ENCODE data around the gene PDCD1LG2. TPM values are rescaled to one million over a fixed set of nuclear protein-coding genes. Genes with fewer than 3 reads are reported as not detected.

The PDCD1LG2 gene
- polyA plus RNA-seq, 1 of the 3 experiments (the other 2 are of a cell fraction): 11.1 TPM

DNA sequence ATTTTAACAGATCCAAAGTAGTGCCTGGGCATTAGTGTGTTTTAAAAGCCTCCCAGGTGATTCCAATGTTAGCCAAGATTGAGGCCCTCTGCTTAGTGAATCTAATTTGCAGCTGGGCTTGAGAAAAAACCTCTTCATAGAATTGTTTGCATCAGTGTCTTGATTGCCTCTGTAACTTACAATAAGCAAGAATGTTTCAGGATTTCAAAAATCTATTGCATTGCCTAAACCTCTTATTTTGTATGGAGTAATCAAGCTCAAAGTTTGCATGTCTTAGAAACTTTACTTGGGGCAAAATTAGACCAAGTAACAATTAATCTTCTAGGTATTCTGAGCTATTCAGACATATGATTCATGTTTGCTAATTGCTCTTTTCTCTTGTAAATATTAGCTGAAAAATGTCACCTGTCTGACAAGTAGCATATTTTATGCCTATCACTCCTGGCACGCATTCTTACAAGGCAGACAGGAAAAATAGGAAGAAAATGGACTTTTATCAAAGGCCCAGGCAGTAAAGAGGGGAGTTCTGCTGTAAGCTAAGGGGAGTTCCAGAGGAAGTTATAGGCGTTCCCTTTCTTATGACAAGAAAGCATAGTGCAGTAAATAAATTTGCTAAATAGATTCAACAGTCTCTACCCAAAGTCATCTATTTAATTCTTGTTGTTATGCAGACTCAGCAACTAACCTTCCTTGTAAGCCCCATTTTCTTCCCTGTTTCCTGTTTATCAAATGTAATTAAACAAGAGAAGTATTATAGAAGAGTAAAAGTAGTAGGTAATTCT lies 21.0 kb downstream of the PDCD1LG2 start:
- no peak for DNase-seq
- peaks cover 0 to 6% of the 10 kb centered on the region in 2 experiments; a peak in 2 of 4 replicates for H3K4me1 ChIP-seq (ENCODE audit: control insufficient read depth in 1 of 2, insufficient read depth in 2 of 2, low read depth in 1 of 2, low read length in 1 of 2)
- WGBS (ENCODE audit: low lambda C conversion rate): 91% methylated on average over 2 of the region's 2 CpGs
- peaks cover 16% of the 10 kb centered on the region for H3F3A ChIP-seq (replicated peaks; ENCODE audit: insufficient read depth)
- H3K4me3 ChIP-seq (ENCODE audit: low read depth in 2 of 2, low read length in 1 of 2): no peak overlapping the region
- H3K27me3 ChIP-seq (ENCODE audit: insufficient read depth): no peaks in the 10 kb centered on the region
- peaks cover 0 to 35% of the 10 kb centered on the region in 2 experiments for H3K36me3 ChIP-seq (replicated peaks in 1 of 2; ENCODE audit: control insufficient read depth in 1 of 2, insufficient read depth in 2 of 2, low read length in 1 of 2)
- ChIA-PET POLR2A (interaction anchor here (1.6 kb wide), 1 partner anchor 94 kb away, joined by 4 read pairs; the partner anchor contains the start of gene PLGRKT), CTCF (no interaction called here)
- H3K79me2 ChIP-seq (ENCODE audit: insufficient read depth): peaks cover 30% of the 10 kb centered on the region
- no peak overlapping the region for H2AFZ ChIP-seq (ENCODE audit: low read depth)
- H3K27ac ChIP-seq (ENCODE audit: low read depth in 2 of 2, low read length in 1 of 2): no peak overlapping the region
- no peak overlapping the region for H3K9ac ChIP-seq
- H3K9me3 ChIP-seq: no peaks in the 10 kb centered on the region
- H3K9me2 ChIP-seq: no peaks in the 10 kb centered on the region
- H3K4me2 ChIP-seq: no peak overlapping the region
- no peaks in the 10 kb centered on the region for H4K20me1 ChIP-seq (ENCODE audit: insufficient read depth)
- TF ChIP-seq NRF1 (IDR thresholded peaks at IDR 0.05; ENCODE audit: low read depth, low read length) (no peak), RXRA (IDR thresholded peaks at IDR 0.05; ENCODE audit: borderline replicate concordance, low read depth) (no peak), YY1 (IDR thresholded peaks at IDR 0.05; ENCODE audit: low read depth) (no peak)
- TF ChIP-seq, protein P1, sequence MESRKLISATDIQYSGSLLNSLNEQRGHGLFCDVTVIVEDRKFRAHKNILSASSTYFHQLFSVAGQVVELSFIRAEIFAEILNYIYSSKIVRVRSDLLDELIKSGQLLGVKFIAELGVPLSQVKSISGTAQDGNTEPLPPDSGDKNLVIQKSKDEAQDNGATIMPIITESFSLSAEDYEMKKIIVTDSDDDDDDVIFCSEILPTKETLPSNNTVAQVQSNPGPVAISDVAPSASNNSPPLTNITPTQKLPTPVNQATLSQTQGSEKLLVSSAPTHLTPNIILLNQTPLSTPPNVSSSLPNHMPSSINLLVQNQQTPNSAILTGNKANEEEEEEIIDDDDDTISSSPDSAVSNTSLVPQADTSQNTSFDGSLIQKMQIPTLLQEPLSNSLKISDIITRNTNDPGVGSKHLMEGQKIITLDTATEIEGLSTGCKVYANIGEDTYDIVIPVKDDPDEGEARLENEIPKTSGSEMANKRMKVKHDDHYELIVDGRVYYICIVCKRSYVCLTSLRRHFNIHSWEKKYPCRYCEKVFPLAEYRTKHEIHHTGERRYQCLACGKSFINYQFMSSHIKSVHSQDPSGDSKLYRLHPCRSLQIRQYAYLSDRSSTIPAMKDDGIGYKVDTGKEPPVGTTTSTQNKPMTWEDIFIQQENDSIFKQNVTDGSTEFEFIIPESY (IDR thresholded peaks at IDR 0.05; ENCODE audit: borderline replicate concordance, low read depth): no peak
- TF ChIP-seq, protein P2, sequence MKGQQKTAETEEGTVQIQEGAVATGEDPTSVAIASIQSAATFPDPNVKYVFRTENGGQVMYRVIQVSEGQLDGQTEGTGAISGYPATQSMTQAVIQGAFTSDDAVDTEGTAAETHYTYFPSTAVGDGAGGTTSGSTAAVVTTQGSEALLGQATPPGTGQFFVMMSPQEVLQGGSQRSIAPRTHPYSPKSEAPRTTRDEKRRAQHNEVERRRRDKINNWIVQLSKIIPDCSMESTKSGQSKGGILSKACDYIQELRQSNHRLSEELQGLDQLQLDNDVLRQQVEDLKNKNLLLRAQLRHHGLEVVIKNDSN (IDR thresholded peaks at IDR 0.05; ENCODE audit: borderline replicate concordance, low read depth): no peak

DNA sequence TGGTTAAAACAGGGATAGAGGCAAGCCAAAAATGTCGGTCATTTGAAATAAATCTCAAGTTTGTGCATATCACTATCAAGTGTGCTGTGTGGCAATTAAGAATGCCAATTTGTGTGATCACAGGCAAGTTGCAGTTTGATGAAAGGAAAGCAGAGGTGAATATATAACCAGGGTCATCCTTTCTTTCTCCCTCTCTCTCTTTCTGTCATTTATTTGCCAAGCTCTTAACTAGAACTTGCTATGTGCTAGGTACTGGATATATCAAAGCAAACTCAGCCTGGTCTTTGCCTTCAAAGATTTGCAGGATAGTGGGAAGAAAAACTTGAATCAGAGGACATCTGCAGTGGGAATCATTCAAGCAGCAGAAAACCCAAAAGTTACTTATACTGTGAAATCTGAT lies 22.0 kb downstream of the PDCD1LG2 start:
- WGBS (ENCODE audit: low lambda C conversion rate): 90% methylated on average over 1 of the region's 1 CpG

DNA sequence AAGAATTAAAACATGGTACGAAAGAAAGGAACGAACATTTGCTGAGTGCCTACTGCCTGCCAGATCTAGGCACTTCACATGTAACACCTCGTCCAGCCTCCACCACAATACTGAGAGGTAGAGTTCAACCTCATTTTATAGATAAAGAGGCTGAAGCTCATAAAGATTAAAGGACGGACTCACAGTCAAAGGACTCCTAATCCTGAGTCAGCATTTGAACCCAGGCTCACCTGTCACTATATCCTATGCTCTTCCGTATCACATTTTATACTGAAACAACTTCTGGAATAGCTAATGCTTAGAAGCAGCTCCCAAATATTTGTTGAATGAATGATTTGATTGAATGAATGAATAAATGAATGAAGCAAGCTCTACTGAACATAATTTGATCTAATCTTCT lies 22.5 kb downstream of the PDCD1LG2 start:
- peaks cover 30% of the 10 kb centered on the region for H3K79me2 ChIP-seq (ENCODE audit: insufficient read depth)
- H3K9me2 ChIP-seq: no peaks in the 10 kb centered on the region
- no peaks in the 10 kb centered on the region for H3K9me3 ChIP-seq
- H3K4me3 ChIP-seq (ENCODE audit: low read depth in 2 of 2, low read length in 1 of 2): no peak overlapping the region
- DNase-seq: no peak
- H3K27me3 ChIP-seq (ENCODE audit: insufficient read depth): no peaks in the 10 kb centered on the region
- no peak overlapping the region for H3K9ac ChIP-seq
- H2AFZ ChIP-seq (ENCODE audit: low read depth): no peak overlapping the region
- no peaks in the 10 kb centered on the region for H4K20me1 ChIP-seq (ENCODE audit: insufficient read depth)
- H3K27ac ChIP-seq (ENCODE audit: low read depth in 2 of 2, low read length in 1 of 2): no peak overlapping the region
- peaks cover 0 to 6% of the 10 kb centered on the region in 2 experiments; a peak in 2 of 4 replicates for H3K4me1 ChIP-seq (ENCODE audit: control insufficient read depth in 1 of 2, insufficient read depth in 2 of 2, low read depth in 1 of 2, low read length in 1 of 2)
- ChIA-PET CTCF (no interaction called here), POLR2A (no interaction called here)
- H3K4me2 ChIP-seq: no peak overlapping the region
- WGBS (ENCODE audit: low lambda C conversion rate): 98% methylated on average over 5 of the region's 5 CpGs
- TF ChIP-seq EP300 (IDR thresholded peaks at IDR 0.05; ENCODE audit: borderline replicate concordance in 1 of 2, low read depth in 1 of 2, low read length in 1 of 2) (no peak), MEF2A (IDR thresholded peaks at IDR 0.05; ENCODE audit: borderline replicate concordance, low read depth) (no peak), GABPA (IDR thresholded peaks at IDR 0.05; ENCODE audit: low read depth) (no peak)
- H3K36me3 ChIP-seq (replicated peaks in 1 of 2; ENCODE audit: control insufficient read depth in 1 of 2, insufficient read depth in 2 of 2, low read length in 1 of 2): peaks cover 0 to 41% of the 10 kb centered on the region in 2 experiments
- H3F3A ChIP-seq (replicated peaks; ENCODE audit: insufficient read depth): peaks cover 16% of the 10 kb centered on the region

More for the DNA sequence above, 22.0 kb downstream of the PDCD1LG2 start:
- Histone ChIP-seq H3K79me2 (ENCODE audit: insufficient read depth) (peaks cover 30% of the 10 kb centered on the region), H3K27ac (ENCODE audit: low read depth in 2 of 2, low read length in 1 of 2) (no peak overlapping the region), H3K4me3 (ENCODE audit: low read depth in 2 of 2, low read length in 1 of 2) (no peak overlapping the region), H3K27me3 (ENCODE audit: insufficient read depth) (no peaks in the 10 kb centered on the region), H3F3A (replicated peaks; ENCODE audit: insufficient read depth) (peaks cover 16% of the 10 kb centered on the region), H3K9me3 (no peaks in the 10 kb centered on the region), H3K9me2 (no peaks in the 10 kb centered on the region), H3K36me3 (replicated peaks in 1 of 2; ENCODE audit: control insufficient read depth in 1 of 2, insufficient read depth in 2 of 2, low read length in 1 of 2) (peaks cover 0 to 42% of the 10 kb centered on the region in 2 experiments), H4K20me1 (ENCODE audit: insufficient read depth) (no peaks in the 10 kb centered on the region), H3K4me2 (no peak overlapping the region), H2AFZ (ENCODE audit: low read depth) (no peak overlapping the region), H3K9ac (no peak overlapping the region), H3K4me1 (ENCODE audit: control insufficient read depth in 1 of 2, insufficient read depth in 2 of 2, low read depth in 1 of 2, low read length in 1 of 2) (peaks cover 0 to 6% of the 10 kb centered on the region in 2 experiments; a peak in 2 of 4 replicates)
- no peak for DNase-seq
- CTCF ChIA-PET: no interaction called here
- TF ChIP-seq FOXM1 (IDR thresholded peaks at IDR 0.05; ENCODE audit: low read depth): no peak
- POLR2A ChIA-PET: no interaction called here

All from SK-N-SH (cell line).